ENCODE results near the gene PIGL. TPM values are rescaled to one million over a fixed set of nuclear protein-coding genes. Genes with fewer than 3 reads are reported as not detected.

Gene PIGL
- total and polyA plus RNA-seq, 2 donors (not counting 1 experiment from before 2014, with no cell fraction given): 86.7 to 88.2 TPM

GRCh38 chr17:16297367-16298139 lies 80.5 kb downstream of the PIGL start:
- Histone ChIP-seq H3K36me3 (replicated peaks in 1 of 2; ENCODE audit: control extremely low read depth in 1 of 2, control insufficient read depth in 1 of 2, extremely low read depth in 1 of 2, insufficient read depth in 2 of 2, low read length in 1 of 2) (peaks cover 0 to 12% of the 10 kb centered on the region in 2 experiments), H3K79me2 (ENCODE audit: control insufficient read depth, insufficient read depth, low read length) (peaks cover 14% of the 10 kb centered on the region), H3K9ac (ENCODE audit: low read length) (no peak overlapping the region), H3K27me3 (replicated peaks in 1 of 4; ENCODE audit: control extremely low read depth in 1 of 4, control insufficient read depth in 3 of 4, insufficient read depth in 4 of 4, low read length in 3 of 4) (no peaks in the 10 kb centered on the region), H3K27ac (ENCODE audit: low read length in 2 of 2) (no peak overlapping the region), H3K4me3 (ENCODE audit: control extremely low read depth in 1 of 5, extremely low read depth in 1 of 5, insufficient read depth in 1 of 5, low read depth in 2 of 5, low read length in 4 of 5) (no peak overlapping the region), H4K20me1 (ENCODE audit: control insufficient read depth, insufficient read depth, low read length, poor library complexity, severe bottlenecking) (no peaks in the 10 kb centered on the region), H2AFZ (ENCODE audit: insufficient read depth, low read depth, low read length, poor library complexity, severe bottlenecking) (no peak overlapping the region), H3K4me2 (replicated peaks; ENCODE audit: low read depth, low read length, poor library complexity, severe bottlenecking) (no peak overlapping the region), H3K9me3 (ENCODE audit: control extremely low read depth in 1 of 3, control insufficient read depth in 2 of 3, insufficient read depth in 1 of 3, low read length in 2 of 3) (no peaks in the 10 kb centered on the region), H3K4me1 (ENCODE audit: control insufficient read depth in 2 of 2, insufficient read depth in 2 of 2, low read length in 2 of 2) (no peaks in the 10 kb centered on the region)
- no peak overlapping the region for H3K27ac Mint-ChIP-seq
- H3K4me3 Mint-ChIP-seq: no peak overlapping the region
- DNase-seq: no peak
- ChIA-PET CTCF (no interaction called here), POLR2A (no interaction called here)
- TF ChIP-seq CTCF (IDR thresholded peaks at IDR 0.05): no peak
- H3K27me3 Mint-ChIP-seq: no peaks in the 10 kb centered on the region
- no peak for ATAC-seq (ENCODE audit: low read depth)
- peaks cover 7% of the 10 kb centered on the region for H3K4me1 Mint-ChIP-seq
- intact Hi-C loops (cut with micrococcal nuclease): no loop called here
- WGBS (ENCODE audit: insufficient coverage): 99% methylated on average over 7 of the region's 11 CpGs
- no peaks in the 10 kb centered on the region for H3K9me3 Mint-ChIP-seq (ENCODE audit: insufficient read depth)

DNA sequence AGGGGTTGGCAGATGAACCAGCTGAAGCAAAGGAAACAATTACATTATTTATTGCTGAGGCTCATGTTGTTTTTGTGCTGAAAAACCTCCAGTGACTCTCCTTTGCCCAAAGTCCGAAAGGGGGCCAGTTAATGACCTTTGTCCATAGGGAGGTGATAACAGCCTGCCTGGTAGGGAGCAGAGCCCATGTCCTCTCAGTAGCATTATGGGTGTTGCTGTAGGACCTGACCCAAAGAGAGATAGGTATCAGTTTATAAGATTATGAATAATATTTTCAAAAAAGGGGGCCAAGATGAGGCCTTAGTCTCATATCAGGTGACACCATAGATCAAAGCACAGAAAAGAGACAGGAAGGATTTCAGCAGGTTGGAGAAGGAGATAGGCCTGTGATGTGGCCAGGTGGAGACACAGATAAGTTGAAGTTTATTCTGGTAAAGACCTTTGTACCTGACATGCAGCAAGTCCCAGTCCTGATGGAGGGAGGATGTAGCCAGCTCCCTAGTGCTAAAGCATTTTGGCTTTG lies 81.2 kb downstream of the PIGL start:
- Histone ChIP-seq H3K36me3 (replicated peaks in 1 of 2; ENCODE audit: control extremely low read depth in 1 of 2, control insufficient read depth in 1 of 2, extremely low read depth in 1 of 2, insufficient read depth in 2 of 2, low read length in 1 of 2) (peaks cover 0 to 12% of the 10 kb centered on the region in 2 experiments), H3K9ac (ENCODE audit: low read length) (no peak overlapping the region), H3K4me2 (replicated peaks; ENCODE audit: low read depth, low read length, poor library complexity, severe bottlenecking) (no peak overlapping the region), H3K27me3 (replicated peaks in 1 of 4; ENCODE audit: control extremely low read depth in 1 of 4, control insufficient read depth in 3 of 4, insufficient read depth in 4 of 4, low read length in 3 of 4) (no peaks in the 10 kb centered on the region), H3K27ac (ENCODE audit: low read length in 2 of 2) (no peak overlapping the region), H3K4me3 (ENCODE audit: control extremely low read depth in 1 of 5, extremely low read depth in 1 of 5, insufficient read depth in 1 of 5, low read depth in 2 of 5, low read length in 4 of 5) (no peak overlapping the region), H3K9me3 (ENCODE audit: control extremely low read depth in 1 of 3, control insufficient read depth in 2 of 3, insufficient read depth in 1 of 3, low read length in 2 of 3) (no peaks in the 10 kb centered on the region), H3K4me1 (ENCODE audit: control insufficient read depth in 2 of 2, insufficient read depth in 2 of 2, low read length in 2 of 2) (no peaks in the 10 kb centered on the region), H2AFZ (ENCODE audit: insufficient read depth, low read depth, low read length, poor library complexity, severe bottlenecking) (no peak overlapping the region), H4K20me1 (ENCODE audit: control insufficient read depth, insufficient read depth, low read length, poor library complexity, severe bottlenecking) (no peaks in the 10 kb centered on the region), H3K79me2 (ENCODE audit: control insufficient read depth, insufficient read depth, low read length) (peaks cover 14% of the 10 kb centered on the region)
- intact Hi-C loops (cut with micrococcal nuclease): no loop called here
- Mint-ChIP-seq H3K4me3 (no peak overlapping the region), H3K27ac (no peak overlapping the region), H3K9me3 (ENCODE audit: insufficient read depth) (no peaks in the 10 kb centered on the region), H3K4me1 (peaks cover 5% of the 10 kb centered on the region), H3K27me3 (no peaks in the 10 kb centered on the region)
- no peak for ATAC-seq (ENCODE audit: low read depth)
- WGBS (ENCODE audit: insufficient coverage): 100% methylated on average over 1 of the region's 1 CpG
- TF ChIP-seq CTCF (IDR thresholded peaks at IDR 0.05): no peak
- TF ChIP-seq EZH2 (IDR thresholded peaks at IDR 0.05; ENCODE audit: borderline replicate concordance, insufficient read depth, low read depth, low read length, poor library complexity, severe bottlenecking): no peak
- POLR2A ChIA-PET: no interaction called here
- CTCF ChIA-PET: interaction anchor here (0.9 kb wide), 1 partner anchor 65 kb away, joined by 3 read pairs; no protein-coding TSS in a partner anchor
- DNase-seq: no peak

All from B cell (primary cell).